HCT116 (cell line): ENCODE measurements around the gene KHDRBS2.

Experiments used
- EGR1 ChIP-seq: IDR thresholded peaks from 2 replicates; pipeline ENCODE4 v1.6.1; 2012; ENCODE audit warnings: low read depth
- POLR2A ChIP-seq: IDR thresholded peaks from 2 replicates; pipeline ENCODE4 v1.7.0; 2011; ENCODE audit warnings: borderline replicate concordance; ENCODE audit not compliant: insufficient read depth, insufficient read length; ENCODE audit errors: extremely low read depth
- SP1 ChIP-seq: IDR thresholded peaks from 2 replicates; pipeline ENCODE4 v1.6.1; 2012; ENCODE audit warnings: low read depth
- SRF ChIP-seq: IDR thresholded peaks from 2 replicates; pipeline ENCODE4 v1.6.1; 2012; ENCODE audit warnings: low read depth
- ZFX ChIP-seq: fragments of 450-650 bp; IDR thresholded peaks from 2 replicates; pipeline ENCODE4 v1.6.1; 2017
- TF ChIP-seq, protein P1 (sequence below), 3 experiments: fragments of 200-600 bp in 1 of 3; sonication (generic) in 1 of 3; IDR thresholded peaks in 2 of 3; conservative IDR thresholded peaks in 1 of 3; 2 replicates each; pipeline ENCODE4 v1.5.1; 2012 to 2017; ENCODE audit warnings: low read depth in 2 of 3, low read length in 2 of 3, antibody characterized with exemption in 1 of 3, borderline replicate concordance in 1 of 3, control low read depth in 1 of 3, mild to moderate bottlenecking in 1 of 3, mixed read lengths in 1 of 3, mixed run types in 1 of 3, moderate library complexity in 1 of 3; ENCODE audit not compliant: insufficient read depth in 1 of 3
- TF ChIP-seq, protein P2 (sequence below): IDR thresholded peaks from 2 replicates; pipeline ENCODE4 v1.6.1; 2012

DNA sequence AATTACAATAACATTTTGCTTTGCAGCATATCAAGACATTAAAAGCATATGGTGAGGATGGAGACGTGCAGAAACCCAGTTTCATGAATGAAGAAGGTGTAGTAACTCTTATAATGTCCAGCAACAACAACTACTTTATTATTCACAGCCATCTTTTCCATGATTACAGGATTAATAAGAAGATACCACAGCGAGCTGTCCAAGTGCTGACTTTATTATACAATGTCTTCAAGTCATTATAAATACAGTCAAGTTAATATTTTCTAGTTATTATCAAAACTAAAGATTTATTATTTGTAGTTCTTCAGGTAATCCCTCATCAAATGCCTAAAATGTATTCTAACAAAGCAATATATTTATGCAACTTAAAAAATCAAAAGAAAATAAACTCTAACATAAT lies 2.5 kb upstream of the KHDRBS2 start:
- TF ChIP-seq, protein P1, sequence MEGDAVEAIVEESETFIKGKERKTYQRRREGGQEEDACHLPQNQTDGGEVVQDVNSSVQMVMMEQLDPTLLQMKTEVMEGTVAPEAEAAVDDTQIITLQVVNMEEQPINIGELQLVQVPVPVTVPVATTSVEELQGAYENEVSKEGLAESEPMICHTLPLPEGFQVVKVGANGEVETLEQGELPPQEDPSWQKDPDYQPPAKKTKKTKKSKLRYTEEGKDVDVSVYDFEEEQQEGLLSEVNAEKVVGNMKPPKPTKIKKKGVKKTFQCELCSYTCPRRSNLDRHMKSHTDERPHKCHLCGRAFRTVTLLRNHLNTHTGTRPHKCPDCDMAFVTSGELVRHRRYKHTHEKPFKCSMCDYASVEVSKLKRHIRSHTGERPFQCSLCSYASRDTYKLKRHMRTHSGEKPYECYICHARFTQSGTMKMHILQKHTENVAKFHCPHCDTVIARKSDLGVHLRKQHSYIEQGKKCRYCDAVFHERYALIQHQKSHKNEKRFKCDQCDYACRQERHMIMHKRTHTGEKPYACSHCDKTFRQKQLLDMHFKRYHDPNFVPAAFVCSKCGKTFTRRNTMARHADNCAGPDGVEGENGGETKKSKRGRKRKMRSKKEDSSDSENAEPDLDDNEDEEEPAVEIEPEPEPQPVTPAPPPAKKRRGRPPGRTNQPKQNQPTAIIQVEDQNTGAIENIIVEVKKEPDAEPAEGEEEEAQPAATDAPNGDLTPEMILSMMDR (IDR thresholded peaks at IDR 0.05 in 2 of 3, conservative IDR thresholded peaks at IDR 0.05 in 1 of 3; ENCODE audit: borderline replicate concordance in 1 of 3, insufficient read depth in 1 of 3, low read depth in 2 of 3, low read length in 2 of 3), result no peak
- TF ChIP-seq SRF (no peak), EGR1 (no peak), POLR2A (no peak), ZFX (no peak), SP1 (no peak)
- TF ChIP-seq, protein P2, sequence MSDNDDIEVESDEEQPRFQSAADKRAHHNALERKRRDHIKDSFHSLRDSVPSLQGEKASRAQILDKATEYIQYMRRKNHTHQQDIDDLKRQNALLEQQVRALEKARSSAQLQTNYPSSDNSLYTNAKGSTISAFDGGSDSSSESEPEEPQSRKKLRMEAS, result no peak
